HG03039 (cell line): ENCODE results near the gene FILIP1.
"Not testable (repeated sequence)": the region's sequence is repeated elsewhere in the genome, so short reads cannot be mapped to it uniquely, and the experiment has no call there.

Experiments used
- ATAC-seq: cut with Tn5 transposase; IDR thresholded peaks from one replicate; pipeline ENCODE4 v1.9.1; 2021; ENCODE audit warnings: mild to moderate bottlenecking, moderate library complexity; ENCODE audit not compliant: unreplicated experiment

Gene FILIP1

DNA sequence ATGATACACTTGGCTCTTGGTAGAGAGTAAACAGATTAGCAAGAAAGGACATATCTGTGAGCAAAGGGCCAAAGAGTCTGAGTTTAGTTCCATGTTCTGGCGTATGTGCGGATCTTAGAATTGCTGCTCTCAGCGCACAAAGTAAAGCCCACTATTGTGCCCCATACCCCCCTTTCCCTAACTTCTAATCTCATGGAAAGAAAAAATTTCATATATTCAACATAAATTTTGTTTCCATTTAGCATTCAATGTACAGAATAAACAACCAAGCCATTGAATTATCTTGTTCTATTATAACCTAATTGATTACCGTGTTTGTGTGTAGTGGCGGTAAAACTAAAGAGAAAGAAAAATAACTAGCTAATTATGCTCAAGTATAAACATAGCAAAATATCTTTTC, 30.5 kb downstream of the FILIP1 start:
- ATAC-seq = no peak

DNA sequence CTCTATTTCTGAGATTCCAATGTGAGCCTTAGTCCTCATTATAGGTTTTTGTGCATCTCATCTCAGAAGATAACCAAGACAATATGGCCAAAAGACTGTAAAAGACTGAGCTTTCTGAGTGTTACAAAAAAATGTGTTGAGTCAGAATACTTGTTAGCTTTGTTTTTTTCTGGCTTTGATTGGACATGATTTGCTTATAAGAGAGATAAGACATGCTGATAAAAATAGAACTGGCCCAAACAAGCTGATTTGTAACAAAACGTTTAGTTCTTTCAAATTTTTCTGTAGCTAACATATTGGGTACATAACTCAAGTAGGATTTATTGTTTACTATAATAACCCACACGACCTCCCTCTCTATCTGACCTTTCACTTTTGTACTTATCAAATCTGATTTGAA, 32.9 kb downstream of the FILIP1 start:
- ATAC-seq = no peak

DNA sequence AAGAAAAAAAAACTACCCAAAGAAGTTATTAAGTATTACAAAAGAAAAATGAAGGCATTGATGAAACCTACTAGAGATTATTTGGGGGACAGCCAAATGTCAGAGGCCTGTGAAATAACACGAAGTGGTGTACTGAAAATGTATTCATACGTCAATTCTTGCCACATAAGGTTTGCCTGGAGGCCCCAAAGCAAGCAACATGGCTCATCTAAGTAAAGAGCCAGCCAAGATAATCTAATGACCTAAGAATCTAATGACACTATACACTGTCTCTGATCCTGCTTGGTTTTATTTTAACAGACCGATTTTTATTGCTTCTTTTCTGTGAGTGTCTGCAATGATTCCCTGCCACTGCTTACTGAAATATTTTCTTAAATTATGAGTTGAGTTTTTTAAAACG, 34.7 kb downstream of the FILIP1 start:
- no peak for ATAC-seq

DNA sequence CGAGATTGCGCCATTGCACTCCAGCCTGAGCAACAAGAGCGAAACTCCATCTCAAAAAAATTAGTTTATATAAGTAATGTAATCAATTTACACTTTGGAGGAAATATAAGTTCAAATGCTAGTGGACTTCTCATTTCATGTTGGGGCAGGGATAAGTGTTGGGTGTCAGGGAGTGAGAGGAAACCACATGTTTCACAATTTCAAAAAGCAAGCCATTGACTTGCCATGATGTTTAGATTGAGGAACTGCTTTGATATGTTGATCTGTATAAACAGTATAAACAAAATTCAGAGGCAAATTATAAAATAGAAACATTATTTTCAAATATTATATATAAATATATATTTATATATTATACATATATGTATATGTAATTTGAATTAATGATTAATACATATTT, 42.7 kb downstream of the FILIP1 start:
- ATAC-seq = no peak

DNA sequence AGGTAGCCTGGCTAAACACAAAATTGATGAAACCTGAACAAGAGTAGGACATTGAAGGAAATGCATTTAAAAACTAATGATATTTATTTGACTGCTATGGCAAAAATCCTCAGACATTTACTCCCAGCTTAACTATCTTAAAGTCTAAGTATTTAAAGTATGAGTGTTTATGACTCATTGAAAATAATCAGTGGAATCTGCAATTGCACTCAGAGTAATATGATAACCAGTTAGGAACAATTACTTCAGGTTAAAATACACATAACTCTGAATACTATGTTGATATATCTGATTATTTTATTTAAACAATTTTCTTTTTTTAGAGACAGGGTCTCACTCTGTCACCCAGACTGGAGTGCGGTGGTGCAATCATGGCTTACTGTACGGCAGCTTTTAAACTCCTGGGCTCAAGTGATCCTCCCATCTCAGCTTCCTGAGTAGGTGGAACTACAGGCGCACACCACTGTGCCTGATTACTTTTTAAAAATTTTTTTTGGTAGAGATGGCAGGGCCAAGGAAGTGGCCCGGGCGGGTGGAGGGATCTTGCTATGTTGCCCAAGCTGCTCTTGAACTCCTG, 43.9 kb downstream of the FILIP1 start:
- ATAC-seq = no peak

DNA sequence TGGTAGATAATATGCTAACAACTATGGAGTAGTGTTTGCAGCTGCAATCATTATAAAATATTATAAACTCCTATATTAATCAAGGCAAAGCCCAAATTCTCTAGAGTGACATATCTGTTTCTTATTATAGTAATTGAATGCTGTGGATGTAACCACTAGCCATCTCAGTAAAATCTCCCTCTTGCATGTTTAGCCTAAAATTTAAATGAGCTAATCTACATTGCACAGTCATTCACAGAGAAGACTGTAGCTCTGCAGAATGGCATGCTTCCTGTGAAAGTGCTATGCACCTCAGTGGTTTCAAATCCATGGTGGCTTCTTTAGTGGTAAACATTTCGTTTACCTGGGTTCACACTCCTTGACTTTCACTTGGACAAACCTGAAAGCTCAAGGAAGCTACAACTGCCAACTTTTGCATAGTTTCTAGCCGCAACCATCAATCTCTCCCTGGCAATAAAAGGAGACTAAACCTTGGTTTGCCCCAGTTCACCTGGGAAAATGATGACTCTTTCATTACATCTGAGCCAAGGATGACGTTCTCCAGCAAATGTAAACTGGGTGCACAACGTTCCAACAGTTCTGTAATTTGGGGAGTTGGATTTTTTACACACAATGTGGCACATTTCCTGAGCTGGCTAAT, 47.2 kb downstream of the FILIP1 start:
- peak; percentile 68 for ATAC-seq

DNA sequence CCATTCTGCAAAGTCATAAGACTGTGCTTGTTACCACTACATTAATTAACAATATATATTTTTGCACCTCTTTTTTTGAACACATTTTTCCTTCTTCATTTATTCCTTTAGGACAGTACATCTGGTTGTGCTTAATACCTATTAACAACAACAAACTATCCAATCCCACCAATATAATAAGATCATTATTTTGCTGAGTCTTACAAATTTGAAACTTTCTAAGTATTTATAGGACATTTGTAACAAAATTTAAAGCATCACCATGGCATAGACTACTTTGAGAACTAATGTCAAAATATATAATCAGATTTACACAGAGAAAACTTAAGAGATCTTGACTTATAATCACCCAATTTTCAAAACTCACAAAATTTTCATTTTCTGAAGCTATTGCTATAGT, 47.9 kb downstream of the FILIP1 start:
- ATAC-seq = no peak

DNA sequence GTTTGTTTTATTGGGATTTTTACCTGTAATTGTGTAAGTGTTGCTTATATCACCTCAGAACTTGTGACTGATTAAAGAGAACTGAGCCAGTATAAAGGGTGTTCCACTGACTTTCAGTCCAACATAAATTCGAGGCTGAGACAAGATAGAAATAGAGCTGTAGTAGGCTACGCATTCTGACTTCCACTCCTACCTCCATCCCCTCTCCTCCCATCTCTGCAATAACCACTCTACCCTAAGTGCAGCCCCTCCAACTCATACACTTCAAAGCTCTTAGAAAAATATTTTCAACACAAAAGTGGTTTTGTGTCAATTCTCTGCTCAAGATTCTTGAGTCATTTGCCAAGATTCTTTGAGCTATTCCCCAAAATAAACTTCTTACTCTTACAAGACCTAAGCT, 48.7 kb downstream of the FILIP1 start:
- ATAC-seq = no peak

DNA sequence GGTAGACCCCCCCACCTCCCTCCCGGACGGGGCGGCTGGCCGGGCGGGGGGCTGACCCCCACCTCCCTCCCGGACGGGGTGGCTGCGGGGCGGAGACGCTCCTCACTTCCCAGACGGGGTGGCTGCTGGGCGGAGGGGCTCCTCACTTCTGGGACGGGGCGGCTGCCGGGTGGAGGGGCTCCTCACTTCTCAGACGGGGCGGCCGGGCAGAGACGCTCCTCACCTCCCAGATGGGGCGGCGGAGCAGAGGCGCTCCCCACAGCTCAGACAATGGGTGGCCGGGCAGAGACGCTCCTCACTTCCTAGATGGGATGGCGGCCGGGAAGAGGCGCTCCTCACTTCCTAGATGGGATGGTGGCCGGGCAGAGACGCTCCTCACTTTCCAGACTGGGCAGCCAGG, 51.7 kb downstream of the FILIP1 start:
- not testable (repeated sequence) for ATAC-seq

DNA sequence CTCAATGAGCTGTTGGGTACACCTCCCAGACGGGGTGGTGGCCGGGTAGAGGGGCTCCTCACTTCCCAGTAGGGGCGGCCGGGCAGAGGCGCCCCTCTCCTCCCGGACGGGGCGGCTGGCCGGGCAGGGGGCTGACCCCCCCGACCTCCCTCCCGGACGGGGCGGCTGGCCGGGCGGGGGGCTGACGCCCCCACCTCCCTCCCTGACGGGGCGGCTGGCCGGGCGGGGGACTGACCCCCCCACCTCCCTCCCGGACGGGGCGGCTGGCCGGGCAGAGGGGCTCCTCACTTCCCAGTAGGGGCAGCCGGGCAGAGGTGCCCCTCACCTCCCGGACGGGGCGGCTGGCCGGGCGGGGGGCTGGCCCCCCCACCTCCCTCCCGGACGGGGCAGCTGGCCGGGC, 52.1 kb downstream of the FILIP1 start:
- not testable (repeated sequence) for ATAC-seq

DNA sequence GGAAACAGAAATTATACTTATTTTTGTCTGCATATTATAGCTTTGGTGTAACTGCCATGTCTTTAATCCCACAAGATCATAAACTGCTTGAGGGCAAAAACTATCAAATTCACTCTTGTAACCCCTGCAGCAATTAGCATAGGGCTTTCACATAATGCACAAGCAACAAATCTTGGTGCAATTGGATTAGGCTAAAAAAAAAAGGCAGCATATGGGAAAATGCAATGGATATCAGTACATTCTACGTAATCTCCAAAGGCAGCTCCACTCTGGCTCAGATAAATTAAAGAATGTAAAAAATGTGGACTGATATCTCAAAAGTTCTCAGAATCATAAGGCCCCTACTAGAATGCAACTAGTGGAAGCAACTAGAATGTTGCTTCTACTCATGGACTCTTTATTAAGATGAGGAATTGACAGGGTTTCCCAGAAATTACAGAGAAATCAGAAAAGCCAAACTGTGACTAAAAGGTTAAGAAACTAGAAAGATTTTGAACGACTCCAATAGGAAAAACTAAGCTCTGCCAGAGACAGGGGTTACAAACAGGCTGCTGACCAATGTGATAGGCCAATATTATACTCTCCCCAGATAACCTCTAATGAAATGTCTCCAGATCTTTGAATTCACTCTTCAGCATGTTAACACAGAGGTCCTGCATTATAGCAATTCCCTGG, 55.0 kb downstream of the FILIP1 start:
- ATAC-seq = no peak

DNA sequence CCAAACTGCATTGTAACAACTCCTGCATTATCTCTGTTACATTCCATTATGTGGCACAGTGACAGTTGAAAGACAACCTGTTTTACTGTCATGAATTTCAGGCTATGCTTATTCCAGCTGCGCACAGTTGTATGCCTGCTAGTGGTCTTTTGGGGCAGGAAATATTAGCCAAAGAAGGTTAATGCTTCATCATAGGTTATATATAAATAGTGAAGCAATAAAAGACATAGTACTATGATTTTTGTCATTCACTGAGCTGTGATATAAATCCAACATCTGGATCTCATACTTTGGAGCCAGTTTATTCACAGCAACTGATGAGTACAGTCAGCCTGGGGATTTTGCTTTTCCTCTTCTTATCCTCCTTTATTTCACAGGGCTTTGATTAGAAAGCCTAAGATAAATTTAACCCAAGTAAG, 55.6 kb downstream of the FILIP1 start:
- ATAC-seq = no peak

DNA sequence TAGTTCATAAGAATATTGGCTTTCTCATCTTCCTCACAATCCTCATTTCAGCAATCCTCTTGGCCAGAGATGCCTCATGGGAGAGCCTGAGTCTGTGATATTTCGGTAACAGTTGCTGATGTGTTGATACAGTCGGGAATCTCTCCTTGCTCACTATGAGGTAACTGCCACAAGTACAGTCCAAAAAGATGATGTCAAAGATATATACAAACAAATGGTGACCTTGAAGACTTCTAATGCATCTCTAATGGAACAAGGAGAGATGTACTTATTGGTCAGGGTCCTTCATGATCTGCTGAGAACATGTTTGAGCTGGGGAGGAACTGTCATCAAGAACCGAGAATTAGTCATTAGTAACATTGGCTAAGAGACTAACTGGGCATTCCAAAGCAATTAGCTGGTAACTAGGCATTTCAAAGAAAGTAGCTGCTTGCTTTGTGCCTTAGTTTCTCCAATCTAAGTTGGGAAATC, 56.1 kb downstream of the FILIP1 start:
- ATAC-seq = no peak

DNA sequence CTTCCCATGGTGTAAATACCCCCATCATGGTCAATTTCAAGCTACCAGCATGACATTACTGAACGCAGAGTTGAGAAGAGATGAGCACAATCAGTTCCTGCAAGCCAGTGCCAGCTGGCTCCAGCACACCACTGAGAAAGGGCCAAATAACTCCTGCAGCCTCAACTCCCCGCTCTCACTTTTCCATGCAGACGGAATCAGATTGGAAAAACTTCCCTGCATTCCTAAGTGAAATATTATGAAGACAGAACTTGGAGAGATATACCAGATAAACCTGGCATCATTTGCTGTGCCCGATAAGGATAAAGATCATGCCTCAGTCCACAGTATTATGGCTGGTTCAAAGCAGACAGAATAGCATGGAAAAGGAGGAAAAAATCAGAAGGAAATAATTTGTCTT, 56.7 kb downstream of the FILIP1 start:
- no peak for ATAC-seq

DNA sequence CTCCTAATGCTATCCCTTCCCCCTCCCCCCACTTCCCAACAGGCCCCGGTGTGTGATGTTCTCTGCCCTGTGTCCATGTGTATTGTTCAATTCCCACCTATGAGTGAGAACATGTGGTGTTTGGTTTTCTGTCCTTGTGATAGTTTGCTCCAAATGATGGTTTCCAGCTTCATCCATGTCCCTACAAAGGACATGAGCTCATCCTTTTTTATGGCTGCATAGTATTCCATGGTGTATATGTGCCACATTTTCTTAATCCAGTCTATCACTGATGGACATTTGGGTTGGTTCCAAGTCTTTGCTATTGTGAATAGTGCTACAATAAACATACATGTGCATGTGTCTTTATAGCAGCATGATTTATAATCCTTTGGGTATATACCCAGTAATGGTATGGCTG, 60.8 kb downstream of the FILIP1 start:
- ATAC-seq = not testable (repeated sequence)

DNA sequence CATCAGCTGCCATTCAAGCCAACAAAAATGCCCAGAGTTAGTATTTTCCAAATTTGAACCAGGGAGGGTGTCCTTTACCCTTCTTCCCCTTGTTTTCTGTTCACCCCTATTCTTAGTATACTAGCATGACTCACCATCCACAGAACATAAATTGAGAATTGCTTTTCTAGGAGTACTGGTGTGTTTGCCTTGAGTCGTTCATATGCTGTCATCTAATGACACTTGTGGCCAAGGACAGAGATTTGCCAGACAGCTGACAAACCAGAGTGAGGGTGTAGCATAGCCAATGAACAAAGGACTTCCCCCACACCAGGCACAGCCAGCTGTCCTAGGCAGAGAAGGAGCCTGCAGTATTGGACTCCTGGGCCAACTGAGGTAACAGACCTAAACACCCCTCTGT, 62.2 kb downstream of the FILIP1 start:
- no peak for ATAC-seq

DNA sequence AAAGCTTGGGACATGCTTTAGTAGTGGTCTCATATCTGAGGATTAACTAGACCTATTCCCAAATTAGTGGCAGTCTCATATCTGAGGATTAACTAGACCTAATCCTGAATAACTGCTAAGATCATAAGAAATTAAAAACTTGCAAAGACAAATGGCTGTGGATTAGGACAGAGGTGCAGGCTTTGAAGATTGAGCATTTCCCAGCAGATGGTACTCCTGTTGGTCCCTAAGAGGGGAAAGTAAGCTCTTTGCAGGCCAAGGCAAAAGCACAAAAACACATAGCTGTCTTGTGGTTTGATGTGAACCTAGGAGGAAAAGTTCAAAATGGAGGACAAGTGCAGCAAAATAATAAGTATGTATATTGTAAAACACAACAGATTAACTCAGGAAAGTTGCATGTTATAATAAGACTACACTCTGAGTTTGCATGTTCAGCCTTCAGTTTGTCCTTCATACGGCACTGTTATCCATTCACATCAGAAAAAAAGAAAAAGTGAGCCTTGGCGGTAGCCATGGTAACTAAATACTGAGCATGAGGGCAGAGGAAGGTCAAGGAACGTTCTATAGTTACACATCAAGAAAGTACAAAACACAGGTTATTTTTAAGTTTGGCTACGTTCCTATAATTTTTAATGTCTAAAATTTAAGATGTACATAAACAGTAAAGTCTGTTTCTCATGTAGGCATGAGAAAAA, 62.8 kb downstream of the FILIP1 start:
- no peak for ATAC-seq

DNA sequence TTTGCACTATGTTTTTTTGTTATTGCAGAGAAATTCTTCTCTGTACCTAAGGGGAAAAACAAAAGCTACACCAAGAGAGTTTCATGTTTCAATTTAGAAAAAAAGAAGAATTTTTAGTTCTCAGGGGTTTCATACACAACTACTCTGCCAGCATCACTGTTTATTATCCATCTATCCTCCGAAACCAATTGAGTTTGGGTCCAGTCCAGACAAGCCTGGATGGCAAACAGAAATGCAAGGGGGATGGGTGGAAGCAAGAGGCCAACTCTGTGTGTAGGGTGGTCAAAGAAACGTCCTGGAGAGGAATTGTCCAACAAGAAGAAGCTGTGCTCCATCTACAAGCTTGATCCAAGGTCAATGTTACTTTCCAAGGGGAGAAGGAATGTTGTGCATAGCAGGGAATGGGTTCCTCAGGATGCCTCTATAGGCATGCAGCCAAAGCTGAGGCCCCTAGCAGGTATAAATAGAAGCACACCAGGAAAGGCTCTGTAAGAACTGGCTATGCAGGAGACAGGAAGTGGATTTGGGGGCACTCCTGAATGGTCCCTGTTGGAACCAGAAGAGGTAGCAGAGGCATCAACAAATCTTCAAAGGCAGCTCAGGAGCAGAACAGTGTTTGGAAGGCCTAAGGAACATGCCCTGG, 64.4 kb downstream of the FILIP1 start:
- no peak for ATAC-seq

DNA sequence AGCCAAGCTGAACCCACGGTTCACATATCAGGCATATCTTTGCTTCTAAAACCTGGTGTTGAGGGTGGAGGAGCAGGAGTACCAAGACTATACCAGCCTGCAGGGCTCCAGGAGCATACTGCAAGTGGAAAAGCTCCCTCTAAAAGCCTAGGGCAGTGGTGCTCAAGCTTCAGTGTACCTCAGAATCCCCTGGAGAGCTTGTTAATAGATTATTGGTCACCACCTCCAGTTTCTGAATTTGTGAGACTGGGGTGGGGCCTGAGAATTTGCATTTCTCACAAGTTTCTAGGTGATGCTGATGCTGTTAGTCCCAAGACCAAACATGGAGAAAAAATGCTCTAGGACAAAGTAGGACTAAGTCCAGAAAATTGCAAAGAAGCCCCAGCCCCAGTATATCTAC, 65.4 kb downstream of the FILIP1 start:
- ATAC-seq = no peak

DNA sequence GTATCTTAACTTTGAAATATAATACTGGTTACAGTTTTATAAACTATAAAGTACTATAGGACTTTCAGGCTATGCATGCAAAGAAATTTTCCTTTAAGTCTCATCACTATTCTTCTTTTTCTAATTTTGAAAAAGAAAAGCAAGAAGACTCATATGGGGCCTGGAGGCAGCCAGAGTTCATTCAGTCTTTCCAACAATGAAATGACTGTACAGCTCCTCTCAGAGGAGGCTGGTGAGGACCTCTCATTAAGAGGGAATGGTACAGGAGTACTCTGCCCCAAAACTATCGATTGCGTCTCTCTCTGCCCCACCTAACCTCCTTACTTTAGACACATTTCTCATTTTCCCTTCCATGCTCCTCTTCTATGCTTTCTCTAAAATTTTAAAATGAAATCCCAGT, 66.3 kb downstream of the FILIP1 start:
- ATAC-seq = no peak
